CD4-positive, alpha-beta T cell (primary cell): ENCODE results near the gene STRBP. TPM values are rescaled to one million over a fixed set of nuclear protein-coding genes. Genes with fewer than 3 reads are reported as not detected.

Source experiments
- ATAC-seq: fragments of 200-7000 bp; cut with Tn5 transposase; one replicate; pipeline ENCODE4 v1.10.0; 2022; ENCODE audit warnings: mild to moderate bottlenecking; ENCODE audit not compliant: poor library complexity
- CTCF ChIA-PET: fragments of 350-600 bp; sonication (Branson Sonifier 250); formaldehyde crosslinking; loops from one replicate; lab custom pipeline; 2021; ENCODE audit warnings: antibody characterized with exemption, inconsistent platforms; lab: Charles Lee
- POLR2A ChIA-PET: fragments of 350-600 bp; sonication (Branson Sonifier 250); formaldehyde crosslinking; loops from one replicate; lab custom pipeline; 2021; ENCODE audit warnings: antibody characterized with exemption, inconsistent platforms; lab: Charles Lee
- DNase-seq, 14 experiments: peaks; one replicate each; pipeline ENCODE4 v3.0.0-alpha.2; 2013 to 2020; ENCODE audit warnings: mixed read lengths in 2 of 14
- H3K27ac ChIP-seq, 2 donors: one replicate each; pipeline versions ENCODE4 v1.5.1 to v1.7.0; 2013; ENCODE audit warnings: low read length in 2 of 2, low read depth in 1 of 2, mild to moderate bottlenecking in 1 of 2
- H3K27me3 ChIP-seq, 2 experiments: 1 replicate in 1 of 2; 2 replicates in 1 of 2; pipeline versions ENCODE4 v1.6.1 to v1.7.0; 2013; ENCODE audit warnings: low read length in 2 of 2, control low read depth in 1 of 2, mild to moderate bottlenecking in 1 of 2, moderate library complexity in 1 of 2; ENCODE audit not compliant: insufficient read depth in 2 of 2, control insufficient read depth in 1 of 2
- H3K36me3 ChIP-seq: one replicate; pipeline ENCODE4 v1.6.1; 2013; ENCODE audit warnings: low read length, control low read depth; ENCODE audit not compliant: insufficient read depth
- H3K4me1 ChIP-seq: one replicate; pipeline ENCODE4 v1.6.1; 2013; ENCODE audit warnings: low read length, control low read depth; ENCODE audit not compliant: insufficient read depth
- H3K4me3 ChIP-seq: one replicate; pipeline ENCODE4 v1.5.1; 2013; ENCODE audit warnings: mild to moderate bottlenecking, low read length, moderate library complexity
- H3K9me3 ChIP-seq, 2 experiments: 1 replicate in 1 of 2; 2 replicates in 1 of 2; pipeline versions ENCODE4 v1.6.1 to v1.7.0; 2013; ENCODE audit warnings: low read length in 2 of 2, mild to moderate bottlenecking in 2 of 2, control low read depth in 1 of 2, moderate library complexity in 1 of 2; ENCODE audit not compliant: control insufficient read depth in 1 of 2, insufficient read depth in 1 of 2
- H3K27ac Mint-ChIP-seq: one replicate; pipeline ENCODE4 v1.8.0; 2020; ENCODE audit warnings: mixed read lengths
- H3K27me3 Mint-ChIP-seq: one replicate; pipeline ENCODE4 v1.8.0; 2021; ENCODE audit warnings: mixed read lengths
- H3K36me3 Mint-ChIP-seq: one replicate; pipeline ENCODE4 v1.8.0; 2021; ENCODE audit warnings: low read depth, mixed read lengths
- H3K4me1 Mint-ChIP-seq: one replicate; pipeline ENCODE4 v1.8.0; 2021; ENCODE audit warnings: low read depth, mixed read lengths
- H3K4me3 Mint-ChIP-seq: one replicate; pipeline ENCODE4 v1.8.0; 2020; ENCODE audit warnings: mild to moderate bottlenecking, mixed read lengths
- H3K9me3 Mint-ChIP-seq: one replicate; pipeline ENCODE4 v1.8.0; 2020; ENCODE audit warnings: mixed read lengths
- intact Hi-C, 2 experiments: fragments of 100-400 bp; cut with DNase I in 1 of 2; cut with micrococcal nuclease in 1 of 2; formaldehyde crosslinking; loops; one replicate each; pipeline versions ENCODE4 v1.15.1 to v1.9.0; 2023 to 2025; cut with DNase I, micrococcal nuclease
- total RNA-seq, 174 experiments: library from RNA in 2 of 174; stranded (reverse) in 2 of 174; gene quantifications; one replicate each; pipeline ENCODE4 v1.2.3 and lab custom pipeline; 2021 to 2026
- TF ChIP-seq, protein P1 (sequence below): fragments of 200-600 bp; IDR thresholded peaks from one replicate; pipeline ENCODE4 v1.8.0; 2022; ENCODE audit warnings: antibody characterized with exemption, mild to moderate bottlenecking

The STRBP gene
- total RNA-seq, 2 experiments from 2014 or later = 10.9 to 12.0 TPM

DNA sequence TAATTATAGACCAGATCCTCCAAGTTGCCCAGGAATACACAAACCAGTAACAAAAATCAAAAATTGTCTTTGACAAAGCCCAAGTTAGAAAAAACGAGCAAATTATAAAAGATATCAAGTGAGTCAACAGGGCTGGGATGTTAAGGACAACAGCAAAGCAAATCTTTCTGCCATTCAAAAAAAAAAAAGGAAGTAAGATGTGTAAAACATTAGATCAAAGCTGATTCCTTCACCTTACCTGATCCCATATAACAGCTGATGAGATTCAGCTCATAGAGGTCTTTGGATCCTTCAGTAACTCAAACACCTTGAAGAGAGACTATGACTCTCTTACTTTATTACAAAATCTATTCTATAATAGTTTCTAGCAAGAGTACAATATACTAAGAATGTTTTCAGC is 100.9 kb downstream of the STRBP start:
- no peak for DNase-seq
- Histone ChIP-seq H3K4me3 (no peak overlapping the region), H3K4me1 (no peaks in the 10 kb centered on the region), H3K27me3 (no peaks in the 10 kb centered on the region), H3K36me3 (no peaks in the 10 kb centered on the region), H3K9me3 (no peaks in the 10 kb centered on the region), H3K27ac (no peak overlapping the region)
- ChIA-PET CTCF (no interaction called here), POLR2A (no interaction called here)
- H3K4me1 Mint-ChIP-seq = no peaks in the 10 kb centered on the region
- TF ChIP-seq, protein P1, sequence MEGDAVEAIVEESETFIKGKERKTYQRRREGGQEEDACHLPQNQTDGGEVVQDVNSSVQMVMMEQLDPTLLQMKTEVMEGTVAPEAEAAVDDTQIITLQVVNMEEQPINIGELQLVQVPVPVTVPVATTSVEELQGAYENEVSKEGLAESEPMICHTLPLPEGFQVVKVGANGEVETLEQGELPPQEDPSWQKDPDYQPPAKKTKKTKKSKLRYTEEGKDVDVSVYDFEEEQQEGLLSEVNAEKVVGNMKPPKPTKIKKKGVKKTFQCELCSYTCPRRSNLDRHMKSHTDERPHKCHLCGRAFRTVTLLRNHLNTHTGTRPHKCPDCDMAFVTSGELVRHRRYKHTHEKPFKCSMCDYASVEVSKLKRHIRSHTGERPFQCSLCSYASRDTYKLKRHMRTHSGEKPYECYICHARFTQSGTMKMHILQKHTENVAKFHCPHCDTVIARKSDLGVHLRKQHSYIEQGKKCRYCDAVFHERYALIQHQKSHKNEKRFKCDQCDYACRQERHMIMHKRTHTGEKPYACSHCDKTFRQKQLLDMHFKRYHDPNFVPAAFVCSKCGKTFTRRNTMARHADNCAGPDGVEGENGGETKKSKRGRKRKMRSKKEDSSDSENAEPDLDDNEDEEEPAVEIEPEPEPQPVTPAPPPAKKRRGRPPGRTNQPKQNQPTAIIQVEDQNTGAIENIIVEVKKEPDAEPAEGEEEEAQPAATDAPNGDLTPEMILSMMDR = no peak
- no peaks in the 10 kb centered on the region for H3K9me3 Mint-ChIP-seq
- H3K27me3 Mint-ChIP-seq = no peaks in the 10 kb centered on the region
- H3K4me3 Mint-ChIP-seq = no peak overlapping the region
- intact Hi-C loops = loop anchor here in 1 of 2 experiments (5.0 kb wide), 1 partner anchor 35 kb away; no protein-coding TSS in a partner anchor
- H3K36me3 Mint-ChIP-seq = peaks cover 45% of the 10 kb centered on the region
- ATAC-seq = no peak
- no peak overlapping the region for H3K27ac Mint-ChIP-seq

DNA sequence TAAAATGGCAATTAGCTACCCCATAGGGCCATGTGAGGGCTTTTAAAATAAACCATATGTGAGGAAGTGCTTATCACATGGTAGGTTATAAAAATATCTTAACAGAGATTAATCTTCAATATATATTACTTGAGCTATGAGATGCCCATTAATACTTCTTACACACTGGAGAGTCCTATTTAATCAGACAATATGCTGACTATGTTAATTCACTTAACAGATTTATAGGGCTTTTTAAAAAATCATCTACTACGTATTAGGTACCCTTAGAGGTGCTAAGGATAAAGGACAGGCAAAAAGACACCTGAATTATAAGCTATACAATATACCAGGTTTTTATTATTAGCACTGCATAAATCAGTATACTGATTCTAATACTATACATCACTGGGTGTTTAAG is 102.6 kb downstream of the STRBP start:
- Mint-ChIP-seq H3K36me3 (peaks cover 32% of the 10 kb centered on the region), H3K4me1 (no peaks in the 10 kb centered on the region), H3K27ac (no peak overlapping the region), H3K27me3 (no peaks in the 10 kb centered on the region), H3K4me3 (no peak overlapping the region), H3K9me3 (no peaks in the 10 kb centered on the region)
- intact Hi-C loops = loop anchor here in 1 of 2 experiments (5.0 kb wide), 1 partner anchor 34 kb away; no protein-coding TSS in a partner anchor
- TF ChIP-seq, protein P1 = no peak
- Histone ChIP-seq H3K9me3 (no peaks in the 10 kb centered on the region), H3K27ac (no peak overlapping the region), H3K4me3 (no peak overlapping the region), H3K36me3 (no peaks in the 10 kb centered on the region), H3K27me3 (no peaks in the 10 kb centered on the region), H3K4me1 (no peaks in the 10 kb centered on the region)
- no peak for DNase-seq
- no peak for ATAC-seq
- POLR2A ChIA-PET = no interaction called here
- CTCF ChIA-PET = no interaction called here

DNA sequence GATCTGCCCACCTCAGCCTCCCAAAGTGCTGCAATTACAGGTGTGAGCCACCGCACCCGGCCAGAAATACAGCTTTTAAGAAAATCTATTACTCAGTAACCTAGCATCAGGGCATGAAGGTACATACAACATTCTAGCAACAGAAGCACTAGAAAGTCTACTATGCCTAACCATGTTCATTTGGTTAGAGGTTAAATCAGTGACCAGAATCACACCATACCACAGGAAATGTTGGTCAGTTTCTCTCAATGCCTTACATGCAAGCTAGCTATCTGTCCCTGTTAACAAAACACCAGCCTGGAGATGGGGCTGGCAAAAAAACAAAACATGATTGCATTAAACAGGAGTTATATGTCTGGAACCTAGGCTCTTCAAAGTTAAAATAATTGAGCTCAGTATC is 104.1 kb downstream of the STRBP start:
- H3K27ac Mint-ChIP-seq = no peak overlapping the region
- H3K4me3 Mint-ChIP-seq = no peak overlapping the region
- H3K4me1 Mint-ChIP-seq = no peaks in the 10 kb centered on the region
- TF ChIP-seq, protein P1 = no peak
- DNase-seq = no peak
- no peaks in the 10 kb centered on the region for H3K4me1 ChIP-seq
- ChIA-PET CTCF (no interaction called here), POLR2A (no interaction called here)
- H3K9me3 ChIP-seq = no peaks in the 10 kb centered on the region
- no peaks in the 10 kb centered on the region for H3K9me3 Mint-ChIP-seq
- no peak for ATAC-seq
- no peaks in the 10 kb centered on the region for H3K27me3 ChIP-seq
- no peak overlapping the region for H3K27ac ChIP-seq
- peaks cover 28% of the 10 kb centered on the region for H3K36me3 Mint-ChIP-seq
- intact Hi-C loops = no loop called here
- no peaks in the 10 kb centered on the region for H3K27me3 Mint-ChIP-seq
- no peak overlapping the region for H3K4me3 ChIP-seq
- no peaks in the 10 kb centered on the region for H3K36me3 ChIP-seq
